Activated CD4-positive, alpha-beta T cell treated with anti-CD3 and anti-CD28 coated beads, Interleukin-2, amount 10 ng/mL, durations not matched to agents 24 days and 14 days (primary cell): ENCODE data around the gene CLDN9. TPM values are rescaled to one million over a fixed set of nuclear protein-coding genes. Genes with fewer than 3 reads are reported as not detected.
A peak's percentile ranks its signal among the peaks of the same experiment; 100 is the strongest.

Experiments
- DNase-seq: peaks from one replicate; pipeline ENCODE4 v3.0.0; 2022
- H3K27ac Mint-ChIP-seq: one replicate; pipeline ENCODE4 v1.8.0; 2022; ENCODE audit warnings: mild to moderate bottlenecking, mixed read lengths
- H3K27me3 Mint-ChIP-seq: one replicate; pipeline ENCODE4 v1.8.0; 2022; ENCODE audit warnings: mixed read lengths
- H3K36me3 Mint-ChIP-seq: one replicate; pipeline ENCODE4 v1.8.0; 2022; ENCODE audit warnings: low read depth, mild to moderate bottlenecking, mixed read lengths
- H3K4me1 Mint-ChIP-seq: one replicate; pipeline ENCODE4 v1.8.0; 2021; ENCODE audit warnings: mixed read lengths
- H3K4me3 Mint-ChIP-seq: one replicate; pipeline ENCODE4 v1.8.0; 2022; ENCODE audit warnings: mild to moderate bottlenecking, moderate library complexity, mixed read lengths
- H3K9me3 Mint-ChIP-seq: one replicate; pipeline ENCODE4 v1.8.0; 2021; ENCODE audit warnings: mixed read lengths
- intact Hi-C: fragments of 100-400 bp; cut with micrococcal nuclease; formaldehyde crosslinking; loops from one replicate; pipeline ENCODE4 v1.15.1; 2023
- total RNA-seq: library from RNA; stranded (reverse); gene quantifications from 2 replicates; pipeline ENCODE4 v1.2.3, GENCODE V29; 2022

CLDN9 gene
- total RNA-seq, 1 donor from 2014 or later = not detected

GRCh38 chr16:3009568-3010390, 2.9 kb upstream of the CLDN9 start:
- H3K4me1 Mint-ChIP-seq = peaks cover 22% of the 10 kb centered on the region
- H3K9me3 Mint-ChIP-seq = no peaks in the 10 kb centered on the region
- H3K4me3 Mint-ChIP-seq = no peak overlapping the region
- no peak for DNase-seq
- H3K27me3 Mint-ChIP-seq = peaks cover 27% of the 10 kb centered on the region
- intact Hi-C loops = no loop called here
- no peak overlapping the region for H3K27ac Mint-ChIP-seq
- H3K36me3 Mint-ChIP-seq = no peaks in the 10 kb centered on the region

- Mint-ChIP-seq H3K36me3 (no peaks in the 10 kb centered on the region), H3K27me3 (peaks cover 30% of the 10 kb centered on the region)
Measured at GRCh38 chr16:3010510-3010909, 2.2 kb upstream of the CLDN9 start.

GRCh38 chr16:3012246-3012645, 477 bp upstream of the CLDN9 start:
- intact Hi-C loops = no loop called here
- no peak overlapping the region for H3K4me3 Mint-ChIP-seq

More at GRCh38 chr16:3010510-3010909, 2.2 kb upstream of the CLDN9 start:
- Mint-ChIP-seq H3K4me3 (no peak overlapping the region), H3K4me1 (peaks cover 22% of the 10 kb centered on the region), H3K27ac (no peak overlapping the region), H3K9me3 (no peaks in the 10 kb centered on the region)
- no peak for DNase-seq
- intact Hi-C loops = no loop called here

GRCh38 chr16:3013491-3013951, 798 bp downstream of the CLDN9 start:
- H3K4me1 Mint-ChIP-seq = peaks cover 6% of the 10 kb centered on the region
- no peak for DNase-seq
- intact Hi-C loops = no loop called here
- H3K9me3 Mint-ChIP-seq = no peaks in the 10 kb centered on the region
- H3K27ac Mint-ChIP-seq = no peak overlapping the region
- no peaks in the 10 kb centered on the region for H3K36me3 Mint-ChIP-seq
- H3K27me3 Mint-ChIP-seq = peaks cover 29% of the 10 kb centered on the region
- H3K4me3 Mint-ChIP-seq = no peak overlapping the region

More at GRCh38 chr16:3012246-3012645, 477 bp upstream of the CLDN9 start:
- H3K27ac Mint-ChIP-seq = no peak overlapping the region
- no peak for DNase-seq
- H3K9me3 Mint-ChIP-seq = no peaks in the 10 kb centered on the region
- peaks cover 26% of the 10 kb centered on the region for H3K27me3 Mint-ChIP-seq
- no peaks in the 10 kb centered on the region for H3K36me3 Mint-ChIP-seq
- peaks cover 15% of the 10 kb centered on the region for H3K4me1 Mint-ChIP-seq

GRCh38 chr16:3013998-3014690, 1.4 kb downstream of the CLDN9 start:
- intact Hi-C loops = no loop called here
- Mint-ChIP-seq H3K36me3 (no peaks in the 10 kb centered on the region), H3K27me3 (peaks cover 28% of the 10 kb centered on the region), H3K9me3 (no peaks in the 10 kb centered on the region), H3K4me3 (no peak overlapping the region), H3K4me1 (peaks cover 3% of the 10 kb centered on the region), H3K27ac (no peak overlapping the region)
- no peak for DNase-seq

- no peaks in the 10 kb centered on the region for H3K36me3 Mint-ChIP-seq
- DNase-seq = no peak
- H3K27me3 Mint-ChIP-seq = peaks cover 30% of the 10 kb centered on the region
- H3K4me3 Mint-ChIP-seq = no peak overlapping the region
- no peaks in the 10 kb centered on the region for H3K9me3 Mint-ChIP-seq
- H3K4me1 Mint-ChIP-seq = peaks cover 5% of the 10 kb centered on the region
- H3K27ac Mint-ChIP-seq = no peak overlapping the region
- intact Hi-C loops = no loop called here
Measured at GRCh38 chr16:3014971-3015370, 2.2 kb downstream of the CLDN9 start.

- Mint-ChIP-seq H3K27me3 (peaks cover 31% of the 10 kb centered on the region), H3K4me3 (no peak overlapping the region), H3K27ac (no peak overlapping the region), H3K4me1 (peaks cover 9% of the 10 kb centered on the region), H3K9me3 (no peaks in the 10 kb centered on the region), H3K36me3 (no peaks in the 10 kb centered on the region)
- intact Hi-C loops = no loop called here
- no peak for DNase-seq
Measured at GRCh38 chr16:3015865-3016521, 3.3 kb downstream of the CLDN9 start.

GRCh38 chr16:3017344-3017743, 4.6 kb downstream of the CLDN9 start:
- peaks cover 29% of the 10 kb centered on the region for H3K27me3 Mint-ChIP-seq
- H3K36me3 Mint-ChIP-seq = no peaks in the 10 kb centered on the region
- no peak overlapping the region for H3K4me3 Mint-ChIP-seq
- no peak for DNase-seq
- peaks cover 22% of the 10 kb centered on the region for H3K4me1 Mint-ChIP-seq
- H3K27ac Mint-ChIP-seq = no peak overlapping the region
- no peaks in the 10 kb centered on the region for H3K9me3 Mint-ChIP-seq
- intact Hi-C loops = no loop called here

GRCh38 chr16:3017794-3018506, 5.2 kb downstream of the CLDN9 start, which contains the start of gene CLDN6:
Gene CLDN6 (minus strand): TSS chr16:3018183. CDS start chr16:3016021, 2,162 bp downstream.
- Mint-ChIP-seq H3K27ac (peak within 1 kb of the TSS; percentile 58), H3K36me3 (no peaks in the 10 kb centered on the region), H3K27me3 (peaks cover 23% of the 10 kb centered on the region), H3K4me1 (peaks cover 28% of the 10 kb centered on the region), H3K9me3 (no peaks in the 10 kb centered on the region), H3K4me3 (peak within 1 kb of the TSS; percentile 21)
- DNase-seq = peak; percentile 75
- intact Hi-C loops = no loop called here

GRCh38 chr16:3019594-3020246, 7.0 kb downstream of the CLDN9 start:
- H3K4me1 Mint-ChIP-seq = peaks cover 37% of the 10 kb centered on the region
- peaks cover 16% of the 10 kb centered on the region for H3K27me3 Mint-ChIP-seq
- peaks cover 3% of the 10 kb centered on the region for H3K36me3 Mint-ChIP-seq
- peak overlapping the region; percentile 83 for H3K4me3 Mint-ChIP-seq
- intact Hi-C loops = loop anchor here (1.0 to 10.0 kb wide), 3 partner anchors 15 to 265 kb away; partner anchors contain the start of gene ZNF263
- DNase-seq = no peak
- H3K9me3 Mint-ChIP-seq = no peaks in the 10 kb centered on the region
- peak overlapping the region; percentile 86 for H3K27ac Mint-ChIP-seq

- H3K4me3 Mint-ChIP-seq = peak within 1 kb of the TSS; percentile 83
- peaks cover 37% of the 10 kb centered on the region for H3K4me1 Mint-ChIP-seq
- peaks cover 13% of the 10 kb centered on the region for H3K27me3 Mint-ChIP-seq
- intact Hi-C loops = loop anchor here (1.0 to 10.0 kb wide), 3 partner anchors 16 to 265 kb away; partner anchors contain the start of gene ZNF263
- H3K27ac Mint-ChIP-seq = peak within 1 kb of the TSS; percentile 95
- H3K36me3 Mint-ChIP-seq = peaks cover 3% of the 10 kb centered on the region
- no peaks in the 10 kb centered on the region for H3K9me3 Mint-ChIP-seq
- DNase-seq = peak; percentile 92
Measured at GRCh38 chr16:3020247-3020603, 7.5 kb downstream of the CLDN9 start, which contains the start of gene TNFRSF12A. Gene TNFRSF12A (plus strand): TSS chr16:3020368. CDS start chr16:3020398, 30 bp downstream.

GRCh38 chr16:3020604-3021448, 8.1 kb downstream of the CLDN9 start:
- peak overlapping the region; percentile 83 for H3K4me3 Mint-ChIP-seq
- H3K27me3 Mint-ChIP-seq = peaks cover 13% of the 10 kb centered on the region
- H3K9me3 Mint-ChIP-seq = no peaks in the 10 kb centered on the region
- peaks cover 3% of the 10 kb centered on the region for H3K36me3 Mint-ChIP-seq
- peaks cover 37% of the 10 kb centered on the region for H3K4me1 Mint-ChIP-seq
- peak; percentile 82 for DNase-seq
- intact Hi-C loops = loop anchor here (1.0 to 10.0 kb wide), 3 partner anchors 17 to 264 kb away; partner anchors contain the start of gene ZNF263
- peak overlapping the region; percentile 95 for H3K27ac Mint-ChIP-seq
